Astrocyte of the cerebellum (primary cell): ENCODE measurements around the gene SESN1.

Source experiments
- DNase-seq: peaks from one replicate; pipeline ENCODE4 v3.0.0-alpha.2; 2011; ENCODE audit warnings: low read depth
- H3K4me3 ChIP-seq: 2 replicates; pipeline ENCODE4 v1.5.1; 2011; ENCODE audit warnings: mild to moderate bottlenecking, low read depth, low read length, moderate library complexity
- CTCF ChIP-seq: IDR thresholded peaks from 2 replicates; pipeline ENCODE4 v1.5.1; 2012; ENCODE audit warnings: low read length, low read depth, moderate library complexity, mild to moderate bottlenecking; ENCODE audit errors: missing control alignments
- in situ Hi-C: cut with HindIII; loops from 2 replicates; pipeline ENCODE4 v1.10.0; 2017; ENCODE audit warnings: low sequenced_read_pairs

The SESN1 gene

GRCh38 chr6:109008054-109008453 lies 86.6 kb downstream of the SESN1 start:
- no peak for DNase-seq
- in situ Hi-C loops, result no loop called here
- peak overlapping the region; percentile 90 for H3K4me3 ChIP-seq
- no peak for TF ChIP-seq CTCF

GRCh38 chr6:109007521-109007920 lies 87.1 kb downstream of the SESN1 start:
- DNase-seq, result no peak
- no peak for TF ChIP-seq CTCF
- peak overlapping the region; percentile 90 for H3K4me3 ChIP-seq
- in situ Hi-C loops, result no loop called here

- no peak for TF ChIP-seq CTCF
- H3K4me3 ChIP-seq, result no peak overlapping the region
- no peak for DNase-seq
- in situ Hi-C loops, result no loop called here
Observed at GRCh38 chr6:109006818-109007217, 87.8 kb downstream of the SESN1 start.

- H3K4me3 ChIP-seq, result no peak overlapping the region
- no peak for DNase-seq
- in situ Hi-C loops, result no loop called here
- no peak for TF ChIP-seq CTCF
Observed at GRCh38 chr6:109002882-109003281, 91.8 kb downstream of the SESN1 start.

- TF ChIP-seq CTCF, result no peak
- H3K4me3 ChIP-seq, result no peak overlapping the region
- in situ Hi-C loops, result no loop called here
- DNase-seq, result no peak
Observed at GRCh38 chr6:109002051-109002697, 92.5 kb downstream of the SESN1 start.

- H3K4me3 ChIP-seq, result no peak overlapping the region
- in situ Hi-C loops, result no loop called here
- TF ChIP-seq CTCF, result no peak
- DNase-seq, result no peak
Observed at GRCh38 chr6:109001291-109001894, 93.3 kb downstream of the SESN1 start.
